Measurements from ENCODE around the gene TMX2. TPM values are rescaled to one million over a fixed set of nuclear protein-coding genes. Genes with fewer than 3 reads are reported as not detected.

TMX2 gene
- 48.4 and 55.8 TPM in 2 replicates for total RNA-seq

GRCh38 chr11:57712256-57713150 lies at the start of gene TMX2:
Gene TMX2 (plus strand): TSS chr11:57712593. CDS start chr11:57712619, 26 bp downstream.

GRCh38 chr11:57667736-57668433 lies 44.5 kb upstream of the TMX2 start, which contains the start of gene ZDHHC5:
Gene ZDHHC5 (plus strand): TSS chr11:57668114. CDS start chr11:57673091, 4,977 bp downstream.

GRCh38 chr11:57711414-57712255 lies 758 bp upstream of the TMX2 start, which contains the start of gene MED19:
Gene MED19 (minus strand): TSS chr11:57712215. CDS start chr11:57712179, 36 bp downstream.

GRCh38 chr11:57741132-57742086 lies 29.0 kb downstream of the TMX2 start, which contains the start of gene SELENOH:
Gene SELENOH (plus strand): TSS chr11:57741491. CDS start chr11:57741596, 105 bp downstream.

GRCh38 chr11:57751676-57752253 lies 39.4 kb downstream of the TMX2 start, which contains the start of gene BTBD18:
Gene BTBD18 (minus strand): TSS chr11:57751819. CDS start chr11:57751188, 631 bp downstream.

GRCh38 chr11:57761301-57762234 lies 49.2 kb downstream of the TMX2 start, which contains the start of gene CTNND1:
Gene CTNND1 (plus strand): TSS chr11:57761802. CDS start chr11:57791479, 29,677 bp downstream.

Other genes with a start within 250 kb of the TMX2 start
- gene SLC43A1, start 196.9 kb upstream of the TMX2 start, total RNA-seq: 12.5 and 17.8 TPM in 2 replicates
- gene TIMM10, start 181.8 kb upstream of the TMX2 start, total RNA-seq: 14.1 and 22.6 TPM in 2 replicates
- gene SMTNL1, start 175.0 kb upstream of the TMX2 start, total RNA-seq: not detected in 2 replicates
- 31.2 and 33.7 TPM in 2 replicates for gene UBE2L6, start 144.9 kb upstream of the TMX2 start, total RNA-seq
- 4.5 and 7.9 TPM in 2 replicates for gene SERPING1, start 114.9 kb upstream of the TMX2 start, total RNA-seq
- 0.23 and 0.89 TPM in 2 replicates for gene YPEL4, start 62.7 kb upstream of the TMX2 start, total RNA-seq
- gene CLP1, start 54.8 kb upstream of the TMX2 start, total RNA-seq: 17.7 and 19.0 TPM in 2 replicates
- 34.7 and 50.5 TPM in 2 replicates for gene ZDHHC5, start 44.5 kb upstream of the TMX2 start, total RNA-seq
- gene MED19, start 378 bp upstream of the TMX2 start, total RNA-seq: 11.9 TPM in 2 replicates
- 50.6 and 113 TPM in 2 replicates for gene SELENOH, start 28.9 kb downstream of the TMX2 start, total RNA-seq
- gene BTBD18, start 39.2 kb downstream of the TMX2 start, total RNA-seq: not detected in 2 replicates
- 107 and 156 TPM in 2 replicates for gene CTNND1, start 49.2 kb downstream of the TMX2 start, total RNA-seq